GM12891 (cell line): Measurements from ENCODE around the gene NR5A1.

ENCODE experiments used
- POLR2A ChIP-seq: IDR thresholded peaks from 2 replicates; pipeline ENCODE4 v1.6.1; 2011; ENCODE audit warnings: low read depth, low read length, control low read depth
- POLR2AphosphoS5 ChIP-seq: IDR thresholded peaks from 2 replicates; pipeline ENCODE4 v1.6.1; 2011; ENCODE audit warnings: low read depth, low read length, control low read depth
- POU2F2 ChIP-seq: IDR thresholded peaks from 2 replicates; pipeline ENCODE4 v1.6.1; 2011; ENCODE audit warnings: low read depth, mild to moderate bottlenecking, control low read depth, low read length, moderate library complexity
- TAF1 ChIP-seq: IDR thresholded peaks from 2 replicates; pipeline ENCODE4 v1.6.1; 2011; ENCODE audit warnings: low read depth, low read length, control low read depth

DNA sequence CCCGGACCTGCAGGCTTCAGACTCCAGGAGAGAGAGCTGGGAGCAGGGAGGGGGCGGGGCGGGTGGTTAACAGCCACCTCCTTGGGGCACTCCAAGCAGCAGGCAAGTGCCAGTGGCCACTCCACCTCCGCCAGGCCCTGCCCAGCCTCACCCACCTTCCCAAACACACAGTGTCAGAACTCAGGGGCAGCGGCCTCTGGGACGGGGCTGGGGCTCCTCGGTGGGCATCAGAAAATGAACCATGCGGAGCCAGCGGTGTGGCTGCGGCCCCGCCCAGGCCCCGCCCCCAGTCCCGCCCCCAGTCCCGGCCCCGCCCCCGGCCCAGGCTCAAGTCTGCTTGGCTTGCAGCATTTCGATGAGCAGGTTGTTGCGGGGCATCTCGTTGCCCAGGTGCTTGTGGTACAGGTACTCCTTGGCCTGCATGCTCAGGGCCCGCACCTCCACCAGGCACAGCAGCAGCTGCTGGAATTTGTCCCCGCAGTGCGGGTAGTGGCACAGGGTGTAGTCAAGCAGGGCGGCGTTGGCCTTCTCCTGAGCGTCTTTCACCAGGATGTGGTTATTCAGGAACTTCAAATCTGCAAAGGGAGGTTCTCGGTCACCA is 24.7 kb downstream of the NR5A1 start:
- TF ChIP-seq POLR2A: no peak
- no peak for TF ChIP-seq TAF1
- no peak for TF ChIP-seq POLR2AphosphoS5
- no peak for TF ChIP-seq POU2F2
